H1 (cell line): ENCODE measurements around the gene RGS14. TPM values are rescaled to one million over a fixed set of nuclear protein-coding genes. Genes with fewer than 3 reads are reported as not detected.

ENCODE experiments used
- CHD1 ChIP-seq: IDR thresholded peaks from 2 replicates; pipeline ENCODE4 v1.6.1; 2012; ENCODE audit warnings: low read depth, low read length, improper control_type of control experiment
- CHD2 ChIP-seq: IDR thresholded peaks from 2 replicates; pipeline ENCODE4 v1.6.1; 2012; ENCODE audit warnings: low read length, improper control_type of control experiment
- CREB1 ChIP-seq: IDR thresholded peaks from 2 replicates; pipeline ENCODE4 v1.6.1; 2012; ENCODE audit warnings: inconsistent platforms
- GABPA ChIP-seq: IDR thresholded peaks from 2 replicates; pipeline ENCODE4 v1.6.1; 2011; ENCODE audit warnings: mild to moderate bottlenecking, low read length, moderate library complexity, borderline replicate concordance; ENCODE audit not compliant: insufficient read depth
- GTF2F1 ChIP-seq: IDR thresholded peaks from 2 replicates; pipeline ENCODE4 v1.6.1; 2012; ENCODE audit warnings: low read depth, low read length, improper control_type of control experiment, borderline replicate concordance
- KDM4A ChIP-seq: IDR thresholded peaks from one replicate; pipeline ENCODE4 v1.7.1; 2012; ENCODE audit warnings: low read depth, mild to moderate bottlenecking, moderate library complexity, low read length, inconsistent platforms; ENCODE audit not compliant: severe bottlenecking
- MAFK ChIP-seq: IDR thresholded peaks from 2 replicates; pipeline ENCODE4 v1.6.1; 2012; ENCODE audit warnings: low read depth, mild to moderate bottlenecking, improper control_type of control experiment, low read length
- NANOG ChIP-seq: IDR thresholded peaks from 2 replicates; pipeline ENCODE4 v1.6.1; 2011; ENCODE audit warnings: low read length, low read depth, mild to moderate bottlenecking, inconsistent platforms; ENCODE audit not compliant: insufficient read depth, poor library complexity, severe bottlenecking
- POU5F1 ChIP-seq: IDR thresholded peaks from 2 replicates; pipeline ENCODE4 v1.6.1; 2011; ENCODE audit warnings: low read depth, mild to moderate bottlenecking, low read length, moderate library complexity
- RXRA ChIP-seq: IDR thresholded peaks from 2 replicates; pipeline ENCODE4 v1.6.1; 2011; ENCODE audit warnings: low read depth, mild to moderate bottlenecking, low read length, moderate library complexity; ENCODE audit not compliant: insufficient read depth
- SP4 ChIP-seq: IDR thresholded peaks from 2 replicates; pipeline ENCODE4 v1.6.1; 2012; ENCODE audit warnings: low read length, inconsistent platforms
- SUZ12 ChIP-seq: fragments of 200-600 bp; sonication (generic); IDR thresholded peaks from 2 replicates; pipeline ENCODE4 v1.6.1; 2012; ENCODE audit warnings: mild to moderate bottlenecking, inconsistent platforms, low read length, moderate library complexity, mixed read lengths
- polyA plus RNA-seq, 7 experiments: library from polyadenylated mRNA; depleted of rRNA in 3 of 7; stranded (reverse) in 5 of 7; unstranded in 2 of 7; fragments of >200 nt in 5 of 7; fragments of 200-250 nt in 2 of 7; gene quantifications; 1 replicate in 5 of 7; 2 replicates in 1 of 7; 4 replicates in 1 of 7; pipeline versions ENCODE4 v1.2.1 to v1.2.3, GENCODE V29; 2011 to 2013; ENCODE audit warnings: missing spikeins in 2 of 7, mixed read lengths in 2 of 7
- total RNA-seq: library from RNA; stranded (reverse); fragmentation: NEBNext Ultra II Directional; extraction: Animal tissue kit (Norgen Biotek cat#: 25700); gene quantifications from 2 replicates; pipeline ENCODE4 v1.2.1, GENCODE V29; 2021
- TF ChIP-seq, protein P1 (sequence below): IDR thresholded peaks from 2 replicates; pipeline ENCODE4 v1.6.1; 2012; ENCODE audit warnings: inconsistent platforms
- TF ChIP-seq, protein P2 (sequence below): IDR thresholded peaks from 2 replicates; pipeline ENCODE4 v1.6.1; 2012; ENCODE audit warnings: low read length, inconsistent platforms
- TF ChIP-seq, protein P3 (sequence below): IDR thresholded peaks from 2 replicates; pipeline ENCODE4 v1.6.1; 2011; ENCODE audit warnings: low read depth, mild to moderate bottlenecking, low read length; ENCODE audit not compliant: insufficient read depth
- TF ChIP-seq, protein P4 (sequence below): IDR thresholded peaks from 2 replicates; pipeline ENCODE4 v1.6.1; 2012; ENCODE audit warnings: inconsistent platforms

RGS14 gene
- total and polyA plus RNA-seq, 2 of the 8 experiments (the other 6 are each of a cell fraction or from before 2014, with no cell fraction given) = 24.4 to 46.1 TPM

DNA sequence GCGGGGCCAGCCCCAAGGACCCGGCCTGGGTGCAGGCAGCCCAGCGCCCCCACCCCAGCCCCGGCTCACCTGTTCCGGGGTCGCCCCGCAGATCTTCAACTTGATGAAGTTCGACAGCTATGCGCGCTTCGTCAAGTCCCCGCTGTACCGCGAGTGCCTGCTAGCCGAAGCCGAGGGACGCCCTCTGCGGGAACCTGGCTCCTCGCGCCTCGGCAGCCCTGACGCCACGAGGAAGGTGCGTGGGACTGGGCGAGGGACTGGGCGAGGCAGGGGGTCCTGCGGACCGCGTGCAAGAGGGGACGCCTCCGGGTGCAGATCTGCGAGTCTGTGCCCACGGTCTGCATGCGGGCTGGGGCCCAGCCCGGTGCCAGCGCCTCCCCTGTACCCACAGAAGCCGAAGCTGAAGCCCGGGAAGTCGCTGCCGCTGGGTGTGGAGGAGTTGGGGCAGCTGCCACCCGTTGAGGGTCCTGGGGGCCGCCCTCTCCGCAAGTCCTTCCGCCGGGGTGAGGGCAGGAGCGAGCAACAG, 9.7 kb downstream of the RGS14 start (continued):
- no peak for TF ChIP-seq NANOG
- no peak for TF ChIP-seq CHD2
- no peak for TF ChIP-seq GTF2F1
- no peak for TF ChIP-seq CHD1
- peak; percentile 93 for TF ChIP-seq KDM4A
- TF ChIP-seq SUZ12 = no peak
- TF ChIP-seq RXRA = no peak
- TF ChIP-seq CREB1 = no peak
- 0 out of 2 replicates have a peak, but pooled peaks have one; percentile 14 for TF ChIP-seq SP4
- TF ChIP-seq, protein P1, sequence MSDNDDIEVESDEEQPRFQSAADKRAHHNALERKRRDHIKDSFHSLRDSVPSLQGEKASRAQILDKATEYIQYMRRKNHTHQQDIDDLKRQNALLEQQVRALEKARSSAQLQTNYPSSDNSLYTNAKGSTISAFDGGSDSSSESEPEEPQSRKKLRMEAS = peak; percentile 97
- no peak for TF ChIP-seq POU5F1
- TF ChIP-seq, protein P2, sequence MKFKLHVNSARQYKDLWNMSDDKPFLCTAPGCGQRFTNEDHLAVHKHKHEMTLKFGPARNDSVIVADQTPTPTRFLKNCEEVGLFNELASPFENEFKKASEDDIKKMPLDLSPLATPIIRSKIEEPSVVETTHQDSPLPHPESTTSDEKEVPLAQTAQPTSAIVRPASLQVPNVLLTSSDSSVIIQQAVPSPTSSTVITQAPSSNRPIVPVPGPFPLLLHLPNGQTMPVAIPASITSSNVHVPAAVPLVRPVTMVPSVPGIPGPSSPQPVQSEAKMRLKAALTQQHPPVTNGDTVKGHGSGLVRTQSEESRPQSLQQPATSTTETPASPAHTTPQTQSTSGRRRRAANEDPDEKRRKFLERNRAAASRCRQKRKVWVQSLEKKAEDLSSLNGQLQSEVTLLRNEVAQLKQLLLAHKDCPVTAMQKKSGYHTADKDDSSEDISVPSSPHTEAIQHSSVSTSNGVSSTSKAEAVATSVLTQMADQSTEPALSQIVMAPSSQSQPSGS = no peak
- TF ChIP-seq GABPA = no peak
- TF ChIP-seq, protein P3, sequence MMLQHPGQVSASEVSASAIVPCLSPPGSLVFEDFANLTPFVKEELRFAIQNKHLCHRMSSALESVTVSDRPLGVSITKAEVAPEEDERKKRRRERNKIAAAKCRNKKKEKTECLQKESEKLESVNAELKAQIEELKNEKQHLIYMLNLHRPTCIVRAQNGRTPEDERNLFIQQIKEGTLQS = no peak
- no peak for TF ChIP-seq MAFK
- TF ChIP-seq, protein P4, sequence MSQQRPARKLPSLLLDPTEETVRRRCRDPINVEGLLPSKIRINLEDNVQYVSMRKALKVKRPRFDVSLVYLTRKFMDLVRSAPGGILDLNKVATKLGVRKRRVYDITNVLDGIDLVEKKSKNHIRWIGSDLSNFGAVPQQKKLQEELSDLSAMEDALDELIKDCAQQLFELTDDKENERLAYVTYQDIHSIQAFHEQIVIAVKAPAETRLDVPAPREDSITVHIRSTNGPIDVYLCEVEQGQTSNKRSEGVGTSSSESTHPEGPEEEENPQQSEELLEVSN = peak; percentile 97
